GM21515 (cell line): ENCODE results near the gene CD7.

Experiments used
- ATAC-seq: cut with Tn5 transposase; IDR thresholded peaks from one replicate; pipeline ENCODE4 v1.9.1; 2021; ENCODE audit not compliant: unreplicated experiment

The CD7 gene

DNA sequence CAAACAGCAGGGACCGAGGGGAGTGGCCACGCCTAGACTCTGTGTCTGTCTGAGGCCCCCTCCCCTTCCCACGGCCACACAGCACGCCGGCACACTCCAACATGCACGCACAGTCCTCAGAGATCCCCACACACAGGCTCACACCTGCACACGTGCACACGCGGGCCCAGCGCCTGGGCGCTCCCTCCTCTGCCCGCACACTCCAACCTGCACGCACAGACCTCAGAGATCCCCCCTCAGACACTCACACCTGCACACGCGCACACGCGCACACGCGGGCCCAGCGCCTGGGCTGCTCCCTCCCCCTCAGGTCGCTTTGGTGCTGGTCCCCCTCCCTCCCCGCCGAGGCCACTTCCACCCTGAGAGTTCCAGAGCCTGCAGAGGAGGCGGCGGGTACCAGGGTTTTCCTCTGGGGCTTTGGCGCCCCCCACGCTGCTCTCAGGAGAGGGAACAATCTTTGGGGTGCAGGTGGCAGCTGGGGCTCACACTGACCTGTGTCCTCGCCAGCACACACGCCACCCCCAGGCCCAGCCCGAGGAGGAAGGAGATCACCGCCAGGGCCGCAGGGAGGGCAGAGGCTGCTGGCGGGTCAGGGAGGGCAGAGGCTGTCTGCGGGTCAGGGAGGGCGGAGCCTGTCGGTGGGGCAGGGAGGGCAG lies 1.6 kb downstream of the CD7 start:
- no peak for ATAC-seq

DNA sequence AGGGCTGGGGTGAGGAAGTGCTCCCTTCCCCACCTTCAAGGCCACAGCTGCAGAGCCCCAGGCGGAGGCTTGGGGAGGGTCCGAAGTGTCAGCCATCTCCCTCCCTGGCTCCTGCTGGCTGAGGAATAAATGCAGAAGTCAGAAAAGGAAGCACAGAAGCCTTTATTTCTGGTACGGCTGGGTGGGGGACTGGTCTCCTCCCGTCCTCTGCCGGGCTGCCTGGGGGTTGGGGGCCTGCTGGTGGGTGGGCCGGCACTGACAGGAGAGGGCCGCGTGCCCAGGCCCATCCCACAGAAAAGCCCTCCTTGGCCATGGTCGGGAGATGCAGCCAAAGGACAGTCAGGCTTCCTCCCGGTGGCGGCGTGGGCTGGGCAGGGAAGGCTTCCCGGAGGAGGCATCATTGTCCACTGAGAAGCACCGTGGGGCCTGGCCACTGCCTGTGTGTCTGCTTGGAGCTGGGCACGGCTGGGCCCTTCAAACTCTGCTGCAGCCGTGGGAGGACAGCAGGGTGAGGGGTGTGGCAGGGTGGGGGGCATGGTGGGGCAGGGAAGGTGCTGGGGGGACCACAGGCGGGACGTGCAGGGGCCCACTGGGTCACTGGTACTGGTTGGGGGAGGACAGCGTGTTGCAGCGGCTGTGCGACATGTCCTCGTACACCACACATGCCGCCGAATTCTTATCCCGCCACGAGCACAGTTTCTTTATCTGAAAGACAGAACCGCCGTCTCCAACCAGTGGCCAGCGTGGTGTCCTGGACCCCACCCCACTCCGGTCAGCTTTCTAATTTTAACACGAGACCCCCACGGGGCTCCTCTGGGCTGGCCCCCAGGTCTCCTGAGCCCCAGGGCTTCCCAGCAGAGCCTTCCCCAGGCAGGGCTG lies 2.4 kb downstream of the CD7 start:
- ATAC-seq, result no peak

GRCh38 chr17:82314012-82314726 lies 3.2 kb downstream of the CD7 start:
- no peak for ATAC-seq

GRCh38 chr17:82313195-82314011 lies 4.0 kb downstream of the CD7 start:
- no peak for ATAC-seq

- ATAC-seq, result no peak
Observed at GRCh38 chr17:82311971-82312370, 5.4 kb downstream of the CD7 start.

- no peak for ATAC-seq
Observed at GRCh38 chr17:82310877-82311276, 6.5 kb downstream of the CD7 start.

GRCh38 chr17:82309656-82310570 lies 7.5 kb downstream of the CD7 start:
- ATAC-seq, result no peak

DNA sequence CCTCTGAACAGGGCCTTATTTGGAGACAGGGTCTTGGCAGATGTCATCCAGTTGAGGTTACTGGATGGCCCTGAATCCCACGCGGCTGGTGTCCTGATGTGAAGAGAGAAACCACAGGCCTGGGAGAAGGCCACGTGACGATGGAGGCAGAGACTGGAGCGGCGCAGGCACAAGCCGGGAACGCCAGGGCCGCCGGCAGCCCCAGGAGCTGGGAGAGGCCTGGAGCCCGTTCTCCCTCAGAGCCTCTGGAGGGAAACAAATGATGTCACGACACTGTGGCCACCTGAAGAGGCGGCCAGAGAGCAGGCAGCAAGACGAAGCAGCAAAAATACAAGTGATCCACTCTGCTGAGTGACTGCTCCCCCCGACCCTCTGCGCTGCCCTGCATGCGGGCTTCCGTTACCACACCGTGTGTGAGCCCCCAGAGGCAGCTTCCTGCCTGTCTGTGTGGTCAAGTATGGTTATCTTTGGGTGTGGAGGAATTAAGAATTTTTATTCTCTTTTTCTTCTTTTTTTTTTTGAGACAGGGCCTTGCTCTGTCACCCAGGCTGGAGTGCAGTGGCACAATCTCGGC lies 11.6 kb downstream of the CD7 start:
- ATAC-seq, result no peak

- no peak for ATAC-seq
Observed at GRCh38 chr17:82304826-82305726, 12.3 kb downstream of the CD7 start.

- no peak for ATAC-seq
Observed at GRCh38 chr17:82303944-82304808, 13.2 kb downstream of the CD7 start.

DNA sequence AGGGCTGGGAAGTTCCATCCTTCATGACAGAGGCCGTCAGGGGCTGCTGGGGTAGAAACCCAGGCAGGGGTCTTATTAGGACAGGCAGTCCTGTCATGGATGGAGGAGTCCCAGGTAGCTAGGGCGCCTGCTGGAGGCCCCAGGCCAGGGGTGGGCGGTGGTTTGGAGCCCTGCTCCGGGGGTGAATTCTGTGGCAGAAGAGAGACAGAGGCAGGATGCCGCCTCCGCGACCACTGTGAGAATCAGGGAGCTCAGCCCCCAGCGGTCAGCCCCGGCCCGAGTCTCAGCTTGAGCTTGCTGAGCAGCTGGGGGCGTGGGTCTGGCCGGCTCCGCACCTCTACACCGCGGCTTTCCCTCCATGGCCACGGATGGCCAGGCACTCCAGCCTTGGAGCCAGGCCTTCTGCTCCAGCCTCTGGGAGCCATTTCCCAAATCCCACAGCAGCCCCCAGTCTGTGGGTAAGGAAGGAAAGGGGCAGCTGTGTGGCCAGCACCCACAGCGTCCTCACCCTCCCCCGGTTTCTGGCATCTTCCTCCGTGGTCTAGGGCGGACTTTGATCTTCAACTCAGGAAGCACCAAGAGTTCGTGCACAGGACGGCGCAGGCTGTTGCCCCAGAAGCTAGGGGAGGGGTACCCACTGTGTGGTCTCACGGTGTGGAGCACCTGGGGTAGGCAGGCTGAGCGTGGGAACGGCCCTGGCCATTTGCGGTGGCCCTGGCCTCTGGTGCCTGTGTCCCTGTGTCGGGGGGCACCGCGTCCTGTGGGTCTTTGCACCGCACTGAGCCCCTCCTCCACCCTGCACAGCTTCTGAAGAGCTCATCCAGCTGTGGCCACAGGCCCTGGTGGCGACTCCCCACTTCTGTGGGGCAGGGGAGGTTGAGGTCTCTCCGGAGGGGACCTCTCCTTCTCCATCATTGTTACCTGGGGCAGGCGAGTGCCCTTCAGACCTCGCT lies 14.1 kb downstream of the CD7 start:
- no peak for ATAC-seq

GRCh38 chr17:82302568-82302963 lies 14.8 kb downstream of the CD7 start:
- ATAC-seq, result no peak

- ATAC-seq, result no peak
Observed at GRCh38 chr17:82301916-82302567, 15.4 kb downstream of the CD7 start.

- ATAC-seq, result no peak
Observed at GRCh38 chr17:82301300-82301915, 16.0 kb downstream of the CD7 start.

DNA sequence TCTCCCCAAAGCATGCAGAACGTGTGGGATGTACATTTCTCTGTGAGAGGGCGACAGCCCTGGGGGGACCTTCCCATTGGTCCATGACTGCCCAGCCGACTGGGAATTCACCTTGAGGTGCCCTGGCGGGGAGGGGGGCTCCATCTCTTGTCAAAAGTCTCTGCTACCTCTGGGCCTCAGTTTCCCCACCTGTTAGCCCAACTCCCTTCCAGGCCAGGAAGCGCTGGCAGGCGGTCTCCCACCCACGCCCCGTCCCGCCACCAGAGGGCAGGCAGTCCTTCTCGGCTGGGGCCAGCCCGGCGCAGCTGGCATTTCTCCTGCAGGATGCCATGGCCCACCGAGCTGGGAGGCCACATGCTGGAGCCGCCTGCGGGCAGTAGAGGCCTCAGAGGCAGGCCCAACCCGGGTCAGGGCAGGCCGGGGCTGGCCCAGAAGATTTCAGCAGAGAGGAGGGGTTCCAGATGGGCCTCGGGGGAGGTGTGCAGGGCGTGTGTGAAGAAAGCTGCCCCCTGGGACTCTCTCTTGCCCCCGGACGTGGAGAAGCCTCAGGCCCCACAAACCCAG lies 16.6 kb downstream of the CD7 start:
- no peak for ATAC-seq
